GM23338 (cell line): ENCODE data around the gene NOP9. TPM values are rescaled to one million over a fixed set of nuclear protein-coding genes. Genes with fewer than 3 reads are reported as not detected.

Experiments
- ATAC-seq: fragments of 200-7000 bp; cut with Tn5 transposase; 3 replicates; pipeline ENCODE4 v1.9.1; 2020
- DNase-seq: peaks from one replicate; pipeline ENCODE4 v3.0.0-alpha.2; 2015; ENCODE audit warnings: low spot score
- H2AFZ ChIP-seq: fragments of 200-600 bp; sonication (generic); 2 replicates; pipeline ENCODE4 v1.8.0; 2016; ENCODE audit warnings: antibody characterized with exemption, mild to moderate bottlenecking, moderate library complexity
- H3F3A ChIP-seq: fragments of 200-600 bp; sonication (generic); replicated peaks from 2 replicates; pipeline ENCODE4 v1.8.0; 2017; ENCODE audit warnings: antibody characterized with exemption, mixed run types, low read depth
- H3K27ac ChIP-seq: fragments of 200-600 bp; sonication (generic); 2 replicates; pipeline ENCODE4 v1.6.1; 2016; ENCODE audit warnings: low read depth
- H3K27me3 ChIP-seq: fragments of 200-600 bp; sonication (generic); 2 replicates; pipeline ENCODE4 v1.8.0; 2016; ENCODE audit warnings: mild to moderate bottlenecking, mixed run types, moderate library complexity; ENCODE audit not compliant: insufficient read depth
- H3K36me3 ChIP-seq: fragments of 200-600 bp; sonication (generic); 2 replicates; pipeline ENCODE4 v1.8.0; 2016; ENCODE audit warnings: mild to moderate bottlenecking; ENCODE audit not compliant: insufficient read depth
- H3K4me1 ChIP-seq: fragments of 200-600 bp; sonication (generic); 2 replicates; pipeline ENCODE4 v1.8.0; 2016; ENCODE audit warnings: mild to moderate bottlenecking, moderate library complexity; ENCODE audit not compliant: insufficient read depth
- H3K4me2 ChIP-seq: fragments of 200-600 bp; sonication (generic); 2 replicates; pipeline ENCODE4 v1.7.1; 2017; ENCODE audit warnings: mixed run types
- H3K4me3 ChIP-seq: fragments of 200-600 bp; sonication (generic); 2 replicates; pipeline ENCODE4 v1.6.1; 2016; ENCODE audit warnings: mixed run types
- H3K79me2 ChIP-seq: fragments of 200-600 bp; sonication (generic); replicated peaks from 2 replicates; pipeline ENCODE4 v1.8.0; 2017; ENCODE audit warnings: mild to moderate bottlenecking; ENCODE audit not compliant: insufficient read depth
- H3K9me2 ChIP-seq: fragments of 200-600 bp; sonication (generic); 2 replicates; pipeline ENCODE4 v1.8.0; 2017; ENCODE audit not compliant: insufficient read depth
- H4K20me1 ChIP-seq: fragments of 200-600 bp; sonication (generic); replicated peaks from 2 replicates; pipeline ENCODE4 v1.8.0; 2017; ENCODE audit warnings: mild to moderate bottlenecking; ENCODE audit not compliant: insufficient read depth
- H3K27ac Mint-ChIP-seq: 2 replicates; pipeline ENCODE4 v1.8.0; 2020; ENCODE audit warnings: inconsistent platforms, mild to moderate bottlenecking, moderate library complexity, mixed read lengths
- H3K27me3 Mint-ChIP-seq: 3 replicates; pipeline ENCODE4 v1.8.0; 2022; ENCODE audit warnings: low read depth, mild to moderate bottlenecking, moderate library complexity, mixed read lengths, inconsistent platforms; ENCODE audit not compliant: insufficient read depth, poor library complexity
- H3K36me3 Mint-ChIP-seq: 3 replicates; pipeline ENCODE4 v1.8.0; 2021; ENCODE audit warnings: low read depth, mild to moderate bottlenecking, inconsistent platforms, moderate library complexity, mixed read lengths
- H3K4me1 Mint-ChIP-seq: 3 replicates; pipeline ENCODE4 v1.8.0; 2020; ENCODE audit warnings: mild to moderate bottlenecking, inconsistent platforms, mixed read lengths
- H3K4me3 Mint-ChIP-seq: 3 replicates; pipeline ENCODE4 v1.8.0; 2021; ENCODE audit warnings: moderate library complexity, mild to moderate bottlenecking, inconsistent platforms, mixed read lengths
- H3K9me3 Mint-ChIP-seq: 3 replicates; pipeline ENCODE4 v1.8.0; 2020; ENCODE audit warnings: moderate library complexity, mild to moderate bottlenecking, inconsistent platforms, mixed read lengths
- CREB1 ChIP-seq: fragments of 250-450 bp; sonication (Bioruptor Pico); IDR thresholded peaks from 2 replicates; pipeline ENCODE4 v1.5.0; 2020; ENCODE audit warnings: low read depth, mild to moderate bottlenecking, moderate library complexity
- EZH2 ChIP-seq: fragments of 200-600 bp; sonication (generic); IDR thresholded peaks from one replicate; pipeline ENCODE4 v1.8.0; 2017; ENCODE audit warnings: antibody characterized with exemption, mild to moderate bottlenecking, low read depth; ENCODE audit not compliant: unreplicated experiment
- EZH2phosphoT487 ChIP-seq: fragments of 200-600 bp; sonication (generic); IDR thresholded peaks from one replicate; pipeline ENCODE4 v1.8.1; 2018; ENCODE audit warnings: antibody characterized with exemption; ENCODE audit not compliant: unreplicated experiment
- JUNB ChIP-seq: IDR thresholded peaks from one replicate; pipeline ENCODE4 v1.6.1; 2016; ENCODE audit warnings: antibody characterized with exemption; ENCODE audit not compliant: unreplicated experiment
- NANOG ChIP-seq: IDR thresholded peaks from 2 replicates; pipeline ENCODE4 v1.6.1; 2016; ENCODE audit warnings: antibody characterized with exemption, borderline replicate concordance
- POLR2AphosphoS5 ChIP-seq: IDR thresholded peaks from 2 replicates; pipeline ENCODE4 v1.6.1; 2016; ENCODE audit warnings: antibody characterized with exemption, low read depth
- REST ChIP-seq: IDR thresholded peaks from one replicate; pipeline ENCODE4 v1.6.1; 2018; ENCODE audit warnings: antibody characterized with exemption; ENCODE audit not compliant: unreplicated experiment
- STAT1 ChIP-seq: IDR thresholded peaks from one replicate; pipeline ENCODE4 v1.6.1; 2016; ENCODE audit warnings: antibody characterized with exemption; ENCODE audit not compliant: unreplicated experiment
- ZNF114 ChIP-seq: fragments of 250-450 bp; sonication (Bioruptor Pico); IDR thresholded peaks from 2 replicates; pipeline ENCODE4 v1.5.0; 2020; ENCODE audit warnings: mild to moderate bottlenecking, moderate library complexity
- ZNF331 ChIP-seq: fragments of 250-450 bp; sonication (Bioruptor Pico); IDR thresholded peaks from 2 replicates; pipeline ENCODE4 v1.5.0; 2020; ENCODE audit warnings: low read depth, mild to moderate bottlenecking, moderate library complexity
- ZNF462 ChIP-seq: fragments of 250-450 bp; sonication (Bioruptor Pico); IDR thresholded peaks from 2 replicates; pipeline ENCODE4 v1.5.0; 2020; ENCODE audit warnings: mild to moderate bottlenecking, moderate library complexity
- polyA plus RNA-seq: library from polyadenylated mRNA; unstranded; fragments of >200 nt; fragmentation: Nextera tagmentation; extraction: Ambion mirVana; gene quantifications from 2 replicates; pipeline ENCODE4 v1.2.1, GENCODE V29; 2016
- total RNA-seq: library from RNA; depleted of rRNA; stranded (reverse); fragments of >200 nt; shearing (Covaris generic); gene quantifications from 2 replicates; pipeline ENCODE4 v1.2.3, GENCODE V29; 2014

The NOP9 gene
- total and polyA plus RNA-seq, 2 experiments from 2014 or later, result 7.9 to 32.8 TPM

- no peak overlapping the region for H3K27ac Mint-ChIP-seq
- Histone ChIP-seq H3K4me2 (peak overlapping the region; percentile 92), H3K36me3 (no peaks in the 10 kb centered on the region), H3K4me1 (peaks cover 24% of the 10 kb centered on the region; the same call in 1 of the 2 replicates), H4K20me1 (no peaks in the 10 kb centered on the region; the same call in 1 of the 2 replicates), H3F3A (0 out of 2 replicates have a peak, but pooled peaks cover 8% of the 10 kb centered on the region), H2AFZ (peak overlapping the region; percentile 100), H3K27ac (no peak overlapping the region), H3K27me3 (peaks cover 72% of the 10 kb centered on the region), H3K4me3 (peak overlapping the region; percentile 80), H3K79me2 (no peaks in the 10 kb centered on the region), H3K9me2 (no peaks in the 10 kb centered on the region)
- no peaks in the 10 kb centered on the region; the same call in 2 of the 3 replicates for H3K9me3 Mint-ChIP-seq
- H3K4me3 Mint-ChIP-seq, result no peak overlapping the region
- no peak for TF ChIP-seq ZNF331 (CRISPR knock-in tag)
- no peak for TF ChIP-seq STAT1
- TF ChIP-seq CREB1 (CRISPR knock-in tag), result no peak
- TF ChIP-seq REST, result no peak
- no peak for TF ChIP-seq NANOG
- no peak for TF ChIP-seq JUNB
- no peak for TF ChIP-seq ZNF462
- no peak for TF ChIP-seq EZH2phosphoT487
- TF ChIP-seq EZH2, result no peak
- TF ChIP-seq ZNF114 (CRISPR knock-in tag), result no peak
- no peak for TF ChIP-seq POLR2AphosphoS5
- H3K4me1 Mint-ChIP-seq, result peaks cover 20% of the 10 kb centered on the region
- H3K36me3 Mint-ChIP-seq, result no peaks in the 10 kb centered on the region; the same call in 2 of the 3 replicates
- peaks cover 66% of the 10 kb centered on the region for H3K27me3 Mint-ChIP-seq
- DNase-seq (no peak), ATAC-seq (no peak)
These were observed 31.5 kb downstream of the NOP9 start for GRCh38 chr14:24330973-24331674.
